Kidney (tissue), 14 donors: ENCODE results near the gene CACFD1. TPM values are rescaled to one million over a fixed set of nuclear protein-coding genes. Genes with fewer than 3 reads are reported as not detected.

ENCODE experiments used
- DNase-seq, 5 donors: peaks; one replicate each; pipeline ENCODE4 v3.0.0-alpha.2; 2013 to 2020
- FAIRE-seq: peaks from 2 replicates; lab custom pipeline; 2012; peaks lifted over from hg19 to GRCh38; lab: Jason Lieb, UNC
- H3K27ac ChIP-seq, 2 donors: one replicate each; pipeline ENCODE4 v1.7.0; 2013; ENCODE audit warnings: low read depth in 2 of 2, low read length in 2 of 2, inconsistent platforms in 1 of 2
- H3K27me3 ChIP-seq: one replicate; pipeline ENCODE4 v1.7.1; 2013; ENCODE audit warnings: low read length, inconsistent platforms; ENCODE audit not compliant: control insufficient read depth, insufficient read depth
- H3K36me3 ChIP-seq, 3 donors: one replicate each; pipeline versions ENCODE4 v1.7.0 to v1.7.1; 2013; ENCODE audit warnings: low read length in 3 of 3, control low read depth in 1 of 3, inconsistent platforms in 1 of 3; ENCODE audit not compliant: insufficient read depth in 3 of 3, control insufficient read depth in 2 of 3
- H3K4me1 ChIP-seq, 3 donors: one replicate each; pipeline versions ENCODE4 v1.7.0 to v1.7.1; 2013; ENCODE audit warnings: low read length in 3 of 3, inconsistent platforms in 1 of 3, low read depth in 1 of 3; ENCODE audit not compliant: control insufficient read depth in 2 of 3, insufficient read depth in 2 of 3
- H3K4me3 ChIP-seq, 3 donors: one replicate each; pipeline versions ENCODE4 v1.7.0 to v1.8.1; 2013; ENCODE audit warnings: low read length in 3 of 3, control low read depth in 1 of 3, inconsistent platforms in 1 of 3
- H3K9ac ChIP-seq, 3 donors: one replicate each; pipeline versions ENCODE4 v1.7.0 to v1.7.1; 2013; ENCODE audit warnings: low read length in 3 of 3, control low read depth in 1 of 3, inconsistent platforms in 1 of 3
- H3K9me3 ChIP-seq, 3 donors: one replicate each; pipeline versions ENCODE4 v1.7.0 to v1.7.1; 2013; ENCODE audit warnings: low read length in 3 of 3, control low read depth in 1 of 3, inconsistent platforms in 1 of 3; ENCODE audit not compliant: control insufficient read depth in 2 of 3, insufficient read depth in 1 of 3
- CTCF ChIP-seq: IDR thresholded peaks from 3 replicates; pipeline ENCODE4 v1.5.1; 2012; ENCODE audit warnings: mild to moderate bottlenecking, moderate library complexity, borderline replicate concordance; ENCODE audit not compliant: insufficient read depth; ENCODE audit errors: extremely low read depth
- intact Hi-C: fragments of 100-400 bp; cut with DNase I; formaldehyde crosslinking; loops from one replicate; pipeline ENCODE4 v1.11.1; 2022
- polyA plus RNA-seq: library from polyadenylated mRNA; stranded (reverse); fragments of 350-450 nt; fragmentation: Illumina TruSeq; extraction: RNeasy Lipid Tissue Mini Kit (QIAGEN cat#74804); gene quantifications from one replicate; pipeline ENCODE4 v1.2.3, GENCODE V29; 2014; ENCODE audit warnings: low read depth, low replicate concordance; ENCODE audit not compliant: insufficient read depth
- total RNA-seq: library from RNA; stranded (reverse); fragmentation: NEBNext Ultra II Directional; extraction: Animal tissue kit (Norgen Biotek cat#: 25700); gene quantifications from one replicate; pipeline ENCODE4 v1.2.1, GENCODE V29; 2021
- donor health status: control.
- donor health status: control.
- donor health status: control.
- donor health status: control.
- donor health status: control.
- donor health status: DM: yes; HTN: yes; CAD: no.
- donor health status: Normal renal cell carcinoma (clear cell type).

CACFD1 gene
- total and polyA plus RNA-seq, 2 donors from 2014 or later = 37.3 to 37.8 TPM

GRCh38 chr9:133511607-133512006 lies 51.8 kb downstream of the CACFD1 start:
- intact Hi-C loops = no loop called here
- Histone ChIP-seq H3K4me1 (peaks cover 0 to 13% (median 12%) of the 10 kb centered on the region in 3 donors), H3K9ac (no peak overlapping the region), H3K27me3 (no peaks in the 10 kb centered on the region), H3K9me3 (no peaks in the 10 kb centered on the region), H3K36me3 (no peaks in the 10 kb centered on the region), H3K27ac (no peak overlapping the region), H3K4me3 (no peak overlapping the region)
- FAIRE-seq (no peak), DNase-seq (no peak)
- no peak for TF ChIP-seq CTCF

- Histone ChIP-seq H3K4me3 (no peak overlapping the region), H3K9me3 (no peaks in the 10 kb centered on the region), H3K4me1 (peaks cover 0 to 13% (median 12%) of the 10 kb centered on the region in 3 donors), H3K27ac (no peak overlapping the region), H3K27me3 (no peaks in the 10 kb centered on the region), H3K9ac (no peak overlapping the region), H3K36me3 (no peaks in the 10 kb centered on the region)
- intact Hi-C loops = no loop called here
- FAIRE-seq (no peak), DNase-seq (peak in 1 of 5 donors; percentile 63)
- no peak for TF ChIP-seq CTCF
Observed at GRCh38 chr9:133512253-133513213, 52.8 kb downstream of the CACFD1 start.

GRCh38 chr9:133513214-133514100 lies 53.7 kb downstream of the CACFD1 start:
- DNase-seq = peak in 1 of 5 donors; percentile 60
- no peak overlapping the region for H3K9ac ChIP-seq
- no peak for TF ChIP-seq CTCF
- intact Hi-C loops = no loop called here
- H3K4me3 ChIP-seq = no peak overlapping the region
- H3K36me3 ChIP-seq = no peaks in the 10 kb centered on the region
- FAIRE-seq = no peak
- no peak overlapping the region for H3K27ac ChIP-seq
- H3K27me3 ChIP-seq = no peaks in the 10 kb centered on the region
- H3K4me1 ChIP-seq = peaks cover 0 to 13% (median 12%) of the 10 kb centered on the region in 3 donors
- no peaks in the 10 kb centered on the region for H3K9me3 ChIP-seq
